ENCODE results near the gene EIF2S3B.

Gene EIF2S3B

GRCh38 chr12:10554228-10554755 is 48.6 kb downstream of the EIF2S3B start:
- no peak for DNase-seq (ENCODE audit: low read depth in 1 of 2, low spot score in 1 of 2)

- no peak for DNase-seq (ENCODE audit: low read depth in 1 of 2, low spot score in 1 of 2)
Measured at GRCh38 chr12:10554756-10555481, 49.2 kb downstream of the EIF2S3B start.

- no peak for DNase-seq (ENCODE audit: low read depth in 1 of 2, low spot score in 1 of 2)
Measured at GRCh38 chr12:10557329-10557728, 51.6 kb downstream of the EIF2S3B start.

- DNase-seq (ENCODE audit: low read depth in 1 of 2, low spot score in 1 of 2) = no peak
Measured at GRCh38 chr12:10557766-10558165, 52.1 kb downstream of the EIF2S3B start.
